WTC11 (cell line): ENCODE measurements around the gene RAG2. TPM values are rescaled to one million over a fixed set of nuclear protein-coding genes. Genes with fewer than 3 reads are reported as not detected.

Experiments used
- ATAC-seq: fragments of 200-7000 bp; cut with Tn5 transposase; 2 replicates; pipeline ENCODE4 v1.10.0; 2021; ENCODE audit warnings: mild to moderate bottlenecking, moderate library complexity
- CTCF ChIA-PET: fragments of 300-600 bp; sonication (Branson Sonifier 250); formaldehyde crosslinking; loops from one replicate; lab custom pipeline; 2021; ENCODE audit warnings: antibody characterized with exemption; lab: Charles Lee
- POLR2A ChIA-PET: fragments of 350-600 bp; sonication (Branson Sonifier 250); formaldehyde crosslinking; loops from one replicate; lab custom pipeline; 2021; ENCODE audit warnings: antibody characterized with exemption; lab: Charles Lee
- DNase-seq: peaks from one replicate; pipeline ENCODE4 v3.0.0; 2021; ENCODE audit warnings: low spot score
- H3K27ac Mint-ChIP-seq: 2 replicates; pipeline ENCODE4 v1.8.0; 2021; ENCODE audit warnings: mixed read lengths
- H3K27me3 Mint-ChIP-seq: 2 replicates; pipeline ENCODE4 v1.8.0; 2021; ENCODE audit warnings: low read depth, mild to moderate bottlenecking, moderate library complexity, mixed read lengths
- H3K36me3 Mint-ChIP-seq: 2 replicates; pipeline ENCODE4 v1.8.0; 2021; ENCODE audit warnings: mixed read lengths
- H3K4me1 Mint-ChIP-seq: 2 replicates; pipeline ENCODE4 v1.8.0; 2022; ENCODE audit warnings: mixed read lengths
- H3K4me3 Mint-ChIP-seq: 2 replicates; pipeline ENCODE4 v1.8.0; 2021; ENCODE audit warnings: mild to moderate bottlenecking, moderate library complexity, mixed read lengths
- H3K9me3 Mint-ChIP-seq: 2 replicates; pipeline ENCODE4 v1.8.0; 2021; ENCODE audit warnings: mixed read lengths
- ATF1 ChIP-seq: sonication (generic); formaldehyde crosslinking; IDR thresholded peaks from 2 replicates; pipeline ENCODE4 v1.8.1; 2023; ENCODE audit warnings: mild to moderate bottlenecking, moderate library complexity, missing genetic modification reagents
- ETV6 ChIP-seq: sonication (generic); formaldehyde crosslinking; IDR thresholded peaks from 2 replicates; pipeline ENCODE4 v1.8.1; 2022; ENCODE audit warnings: mild to moderate bottlenecking, missing genetic modification reagents
- FOXP1 ChIP-seq: sonication (generic); formaldehyde crosslinking; IDR thresholded peaks from 2 replicates; pipeline ENCODE4 v1.8.0; 2022; ENCODE audit warnings: missing genetic modification reagents, mild to moderate bottlenecking, moderate library complexity, borderline replicate concordance
- GABPB1 ChIP-seq: sonication (generic); formaldehyde crosslinking; IDR thresholded peaks from 2 replicates; pipeline ENCODE4 v1.8.1; 2023; ENCODE audit warnings: mild to moderate bottlenecking, missing genetic modification reagents
- IRF2 ChIP-seq: sonication (generic); formaldehyde crosslinking; IDR thresholded peaks from 2 replicates; pipeline ENCODE4 v1.8.0; 2022; ENCODE audit warnings: low read depth, missing genetic modification reagents, borderline replicate concordance
- JUN ChIP-seq: sonication (generic); formaldehyde crosslinking; IDR thresholded peaks from 2 replicates; pipeline ENCODE4 v1.8.0; 2023; ENCODE audit warnings: mild to moderate bottlenecking, missing genetic modification reagents
- MLX ChIP-seq: sonication (generic); formaldehyde crosslinking; IDR thresholded peaks from 2 replicates; pipeline ENCODE4 v1.8.1; 2023; ENCODE audit warnings: mild to moderate bottlenecking, missing genetic modification reagents, moderate library complexity
- NFE2L1 ChIP-seq: sonication (generic); formaldehyde crosslinking; IDR thresholded peaks from 2 replicates; pipeline ENCODE4 v1.8.1; 2023; ENCODE audit warnings: missing genetic modification reagents
- NR2C2 ChIP-seq: sonication (generic); formaldehyde crosslinking; IDR thresholded peaks from 2 replicates; pipeline ENCODE4 v1.8.0; 2022; ENCODE audit warnings: mild to moderate bottlenecking, missing genetic modification reagents
- TCF7 ChIP-seq: sonication (generic); formaldehyde crosslinking; IDR thresholded peaks from 2 replicates; pipeline ENCODE4 v1.8.0; 2022; ENCODE audit warnings: mild to moderate bottlenecking, low read depth, missing genetic modification reagents, moderate library complexity
- TEAD1 ChIP-seq: sonication (generic); formaldehyde crosslinking; IDR thresholded peaks from 2 replicates; pipeline ENCODE4 v1.8.0; 2022; ENCODE audit warnings: mild to moderate bottlenecking, missing genetic modification reagents
- TEAD4 ChIP-seq: sonication (generic); formaldehyde crosslinking; IDR thresholded peaks from 2 replicates; pipeline ENCODE4 v1.8.0; 2022; ENCODE audit warnings: mild to moderate bottlenecking, missing genetic modification reagents
- ZBTB43 ChIP-seq: sonication (generic); formaldehyde crosslinking; IDR thresholded peaks from 2 replicates; pipeline ENCODE4 v1.8.1; 2023; ENCODE audit warnings: mild to moderate bottlenecking, missing genetic modification reagents
- ZNF219 ChIP-seq: sonication (generic); formaldehyde crosslinking; IDR thresholded peaks from 2 replicates; pipeline ENCODE4 v1.8.0; 2023; ENCODE audit warnings: missing genetic modification reagents, mild to moderate bottlenecking, borderline replicate concordance
- ZNF281 ChIP-seq: sonication (generic); formaldehyde crosslinking; IDR thresholded peaks from 2 replicates; pipeline ENCODE4 v1.8.0; 2023; ENCODE audit warnings: mild to moderate bottlenecking, missing genetic modification reagents
- ZNF671 ChIP-seq: fragments of 250-450 bp; sonication (Bioruptor Pico); IDR thresholded peaks from 2 replicates; pipeline ENCODE4 v1.8.0; 2021; ENCODE audit warnings: mild to moderate bottlenecking
- total RNA-seq: library from RNA; stranded (reverse); gene quantifications from 3 replicates; pipeline ENCODE4 v1.2.3, GENCODE V29; 2021
- TF ChIP-seq, protein P1 (sequence below): sonication (generic); formaldehyde crosslinking; IDR thresholded peaks from 2 replicates; pipeline ENCODE4 v1.8.1; 2023; ENCODE audit warnings: mild to moderate bottlenecking, missing genetic modification reagents, borderline replicate concordance
- TF ChIP-seq, protein P2 (sequence below): fragments of 250-450 bp; sonication (Bioruptor Pico); IDR thresholded peaks from 2 replicates; pipeline ENCODE4 v1.9.0; 2021; ENCODE audit warnings: mild to moderate bottlenecking

RAG2 gene
- total RNA-seq, 1 experiment from 2014 or later, result not detected

DNA sequence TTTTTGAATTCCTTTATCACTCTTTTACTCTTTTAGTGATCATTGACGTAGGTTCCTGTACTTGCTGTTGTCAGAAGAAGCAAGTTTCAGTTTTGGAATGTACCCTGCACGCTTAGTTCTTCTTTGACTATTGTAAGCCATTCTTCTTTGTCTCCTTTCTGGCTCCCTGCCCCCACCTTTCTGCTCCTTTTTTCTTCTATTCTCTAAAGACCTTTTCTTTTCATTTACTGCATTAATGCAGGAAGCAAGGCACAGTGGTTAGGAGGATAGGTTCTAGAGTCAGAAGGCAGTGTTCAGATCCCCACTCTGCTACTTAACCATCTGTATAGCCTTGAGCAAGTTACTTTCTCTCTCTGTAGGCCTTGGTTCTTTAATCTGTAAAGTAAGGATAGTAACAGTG is 33.7 kb upstream of the RAG2 start:
- H3K27ac Mint-ChIP-seq, result no peak overlapping the region
- ATAC-seq, result no peak
- ChIA-PET CTCF (no interaction called here), POLR2A (no interaction called here)
- no peak overlapping the region for H3K4me3 Mint-ChIP-seq
- TF ChIP-seq NFE2L1 (CRISPR knock-in tag), result no peak
- no peak for TF ChIP-seq FOXP1 (CRISPR knock-in tag)
- TF ChIP-seq JUN (CRISPR knock-in tag), result no peak
- TF ChIP-seq NR2C2 (CRISPR knock-in tag), result no peak
- no peak for TF ChIP-seq TCF7 (CRISPR knock-in tag)
- TF ChIP-seq ZNF281 (CRISPR knock-in tag), result no peak
- no peak for TF ChIP-seq IRF2 (CRISPR knock-in tag)
- TF ChIP-seq, protein P1, sequence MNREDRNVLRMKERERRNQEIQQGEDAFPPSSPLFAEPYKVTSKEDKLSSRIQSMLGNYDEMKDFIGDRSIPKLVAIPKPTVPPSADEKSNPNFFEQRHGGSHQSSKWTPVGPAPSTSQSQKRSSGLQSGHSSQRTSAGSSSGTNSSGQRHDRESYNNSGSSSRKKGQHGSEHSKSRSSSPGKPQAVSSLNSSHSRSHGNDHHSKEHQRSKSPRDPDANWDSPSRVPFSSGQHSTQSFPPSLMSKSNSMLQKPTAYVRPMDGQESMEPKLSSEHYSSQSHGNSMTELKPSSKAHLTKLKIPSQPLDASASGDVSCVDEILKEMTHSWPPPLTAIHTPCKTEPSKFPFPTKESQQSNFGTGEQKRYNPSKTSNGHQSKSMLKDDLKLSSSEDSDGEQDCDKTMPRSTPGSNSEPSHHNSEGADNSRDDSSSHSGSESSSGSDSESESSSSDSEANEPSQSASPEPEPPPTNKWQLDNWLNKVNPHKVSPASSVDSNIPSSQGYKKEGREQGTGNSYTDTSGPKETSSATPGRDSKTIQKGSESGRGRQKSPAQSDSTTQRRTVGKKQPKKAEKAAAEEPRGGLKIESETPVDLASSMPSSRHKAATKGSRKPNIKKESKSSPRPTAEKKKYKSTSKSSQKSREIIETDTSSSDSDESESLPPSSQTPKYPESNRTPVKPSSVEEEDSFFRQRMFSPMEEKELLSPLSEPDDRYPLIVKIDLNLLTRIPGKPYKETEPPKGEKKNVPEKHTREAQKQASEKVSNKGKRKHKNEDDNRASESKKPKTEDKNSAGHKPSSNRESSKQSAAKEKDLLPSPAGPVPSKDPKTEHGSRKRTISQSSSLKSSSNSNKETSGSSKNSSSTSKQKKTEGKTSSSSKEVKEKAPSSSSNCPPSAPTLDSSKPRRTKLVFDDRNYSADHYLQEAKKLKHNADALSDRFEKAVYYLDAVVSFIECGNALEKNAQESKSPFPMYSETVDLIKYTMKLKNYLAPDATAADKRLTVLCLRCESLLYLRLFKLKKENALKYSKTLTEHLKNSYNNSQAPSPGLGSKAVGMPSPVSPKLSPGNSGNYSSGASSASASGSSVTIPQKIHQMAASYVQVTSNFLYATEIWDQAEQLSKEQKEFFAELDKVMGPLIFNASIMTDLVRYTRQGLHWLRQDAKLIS, result no peak
- TF ChIP-seq ZNF219, result no peak
- H3K27me3 Mint-ChIP-seq, result peaks cover 9% of the 10 kb centered on the region; the same call in 1 of the 2 replicates
- no peak for DNase-seq
- peaks cover 91% of the 10 kb centered on the region for H3K9me3 Mint-ChIP-seq
- peaks cover 65% of the 10 kb centered on the region for H3K36me3 Mint-ChIP-seq
- H3K4me1 Mint-ChIP-seq, result no peaks in the 10 kb centered on the region

DNA sequence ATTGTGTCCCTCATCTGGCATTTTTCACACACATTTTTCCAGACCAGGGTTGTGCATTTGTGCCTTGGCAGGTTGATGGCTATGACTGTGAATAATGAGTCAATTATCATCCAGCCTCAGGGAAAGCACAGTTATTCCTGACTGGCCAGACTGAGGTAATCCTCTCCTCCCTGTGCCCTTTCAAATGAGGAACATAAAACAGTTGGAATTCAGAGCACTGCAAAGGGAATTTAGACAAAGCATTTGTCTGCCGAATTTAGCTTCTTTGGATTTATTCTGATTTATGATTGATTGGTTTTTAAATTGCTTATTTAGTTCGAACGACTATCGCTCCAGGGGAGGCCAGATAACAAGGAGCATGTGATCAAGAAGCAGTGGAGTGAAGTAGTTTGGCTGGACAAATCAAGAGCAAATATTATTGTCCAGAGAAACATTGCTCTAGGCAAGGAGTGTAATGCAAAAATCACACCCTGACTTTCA is 30.8 kb upstream of the RAG2 start:
- CTCF ChIA-PET, result no interaction called here
- Mint-ChIP-seq H3K36me3 (peaks cover 67% of the 10 kb centered on the region), H3K9me3 (peaks cover 90% of the 10 kb centered on the region), H3K27me3 (peaks cover 17% of the 10 kb centered on the region), H3K27ac (no peak overlapping the region), H3K4me3 (no peak overlapping the region), H3K4me1 (no peaks in the 10 kb centered on the region)
- POLR2A ChIA-PET, result no interaction called here
- TF ChIP-seq ZBTB43 (CRISPR knock-in tag), result no peak
- TF ChIP-seq ETV6, result no peak
- no peak for TF ChIP-seq GABPB1 (CRISPR knock-in tag)
- no peak for TF ChIP-seq TEAD1
- TF ChIP-seq NR2C2 (CRISPR knock-in tag), result no peak
- no peak for TF ChIP-seq ATF1 (CRISPR knock-in tag)
- no peak for ATAC-seq
- no peak for DNase-seq

DNA sequence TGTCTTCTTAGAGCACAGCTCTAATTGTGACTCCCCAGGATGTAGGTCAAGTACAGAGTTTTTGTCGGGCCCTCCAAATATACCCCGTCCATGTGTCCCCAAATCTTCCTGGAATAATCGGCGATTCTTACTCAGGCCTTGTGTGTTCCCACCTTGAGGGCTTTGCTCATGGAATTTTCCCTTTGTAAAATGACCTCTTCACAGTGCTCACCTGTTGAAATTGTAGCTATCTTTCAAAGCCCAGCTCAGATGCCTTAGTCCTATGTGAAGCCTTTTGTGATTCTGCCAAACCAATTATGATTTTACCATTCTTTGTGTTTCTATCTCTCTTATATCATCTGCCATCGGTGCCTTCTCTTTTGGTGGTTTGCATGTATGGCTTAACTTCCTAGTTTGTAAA is 30.1 kb upstream of the RAG2 start:
- Mint-ChIP-seq H3K36me3 (peaks cover 68% of the 10 kb centered on the region), H3K9me3 (peaks cover 88% of the 10 kb centered on the region), H3K27ac (no peak overlapping the region), H3K27me3 (peaks cover 17% of the 10 kb centered on the region)
- POLR2A ChIA-PET, result no interaction called here
- ATAC-seq, result no peak
- TF ChIP-seq MLX (CRISPR knock-in tag) (no peak), TEAD4 (no peak), ZNF671 (CRISPR knock-in tag) (no peak)
- TF ChIP-seq, protein P2, sequence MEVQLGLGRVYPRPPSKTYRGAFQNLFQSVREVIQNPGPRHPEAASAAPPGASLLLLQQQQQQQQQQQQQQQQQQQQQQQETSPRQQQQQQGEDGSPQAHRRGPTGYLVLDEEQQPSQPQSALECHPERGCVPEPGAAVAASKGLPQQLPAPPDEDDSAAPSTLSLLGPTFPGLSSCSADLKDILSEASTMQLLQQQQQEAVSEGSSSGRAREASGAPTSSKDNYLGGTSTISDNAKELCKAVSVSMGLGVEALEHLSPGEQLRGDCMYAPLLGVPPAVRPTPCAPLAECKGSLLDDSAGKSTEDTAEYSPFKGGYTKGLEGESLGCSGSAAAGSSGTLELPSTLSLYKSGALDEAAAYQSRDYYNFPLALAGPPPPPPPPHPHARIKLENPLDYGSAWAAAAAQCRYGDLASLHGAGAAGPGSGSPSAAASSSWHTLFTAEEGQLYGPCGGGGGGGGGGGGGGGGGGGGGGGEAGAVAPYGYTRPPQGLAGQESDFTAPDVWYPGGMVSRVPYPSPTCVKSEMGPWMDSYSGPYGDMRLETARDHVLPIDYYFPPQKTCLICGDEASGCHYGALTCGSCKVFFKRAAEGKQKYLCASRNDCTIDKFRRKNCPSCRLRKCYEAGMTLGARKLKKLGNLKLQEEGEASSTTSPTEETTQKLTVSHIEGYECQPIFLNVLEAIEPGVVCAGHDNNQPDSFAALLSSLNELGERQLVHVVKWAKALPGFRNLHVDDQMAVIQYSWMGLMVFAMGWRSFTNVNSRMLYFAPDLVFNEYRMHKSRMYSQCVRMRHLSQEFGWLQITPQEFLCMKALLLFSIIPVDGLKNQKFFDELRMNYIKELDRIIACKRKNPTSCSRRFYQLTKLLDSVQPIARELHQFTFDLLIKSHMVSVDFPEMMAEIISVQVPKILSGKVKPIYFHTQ (CRISPR knock-in tag), result no peak
- TF ChIP-seq, all 79 proteins: peak for 0
- no peak overlapping the region for H3K4me3 Mint-ChIP-seq
- no peaks in the 10 kb centered on the region for H3K4me1 Mint-ChIP-seq
- CTCF ChIA-PET, result no interaction called here
- DNase-seq, result no peak
